Measurements from ENCODE around the gene NDUFA9.

NDUFA9 gene

DNA sequence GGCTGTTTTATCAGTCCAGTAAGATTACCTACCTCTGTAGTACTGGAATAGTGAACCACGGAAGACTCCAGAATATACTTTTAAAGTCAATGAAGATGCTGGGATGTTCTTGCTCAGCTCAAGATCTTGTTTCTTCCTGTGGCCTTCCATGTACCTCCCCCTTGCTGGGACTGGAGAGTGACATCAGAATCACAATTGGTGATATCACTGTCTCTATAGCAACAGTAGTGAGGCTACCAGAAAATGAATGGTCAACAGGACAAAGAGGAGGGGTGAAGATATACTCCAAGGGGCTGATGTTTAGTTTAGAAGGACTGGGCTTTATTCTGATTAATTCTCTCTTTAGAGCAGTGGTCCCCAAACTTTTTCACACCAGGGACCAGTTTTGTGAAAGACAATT is 3.9 kb upstream of the NDUFA9 start:
- TF ChIP-seq, protein P1, sequence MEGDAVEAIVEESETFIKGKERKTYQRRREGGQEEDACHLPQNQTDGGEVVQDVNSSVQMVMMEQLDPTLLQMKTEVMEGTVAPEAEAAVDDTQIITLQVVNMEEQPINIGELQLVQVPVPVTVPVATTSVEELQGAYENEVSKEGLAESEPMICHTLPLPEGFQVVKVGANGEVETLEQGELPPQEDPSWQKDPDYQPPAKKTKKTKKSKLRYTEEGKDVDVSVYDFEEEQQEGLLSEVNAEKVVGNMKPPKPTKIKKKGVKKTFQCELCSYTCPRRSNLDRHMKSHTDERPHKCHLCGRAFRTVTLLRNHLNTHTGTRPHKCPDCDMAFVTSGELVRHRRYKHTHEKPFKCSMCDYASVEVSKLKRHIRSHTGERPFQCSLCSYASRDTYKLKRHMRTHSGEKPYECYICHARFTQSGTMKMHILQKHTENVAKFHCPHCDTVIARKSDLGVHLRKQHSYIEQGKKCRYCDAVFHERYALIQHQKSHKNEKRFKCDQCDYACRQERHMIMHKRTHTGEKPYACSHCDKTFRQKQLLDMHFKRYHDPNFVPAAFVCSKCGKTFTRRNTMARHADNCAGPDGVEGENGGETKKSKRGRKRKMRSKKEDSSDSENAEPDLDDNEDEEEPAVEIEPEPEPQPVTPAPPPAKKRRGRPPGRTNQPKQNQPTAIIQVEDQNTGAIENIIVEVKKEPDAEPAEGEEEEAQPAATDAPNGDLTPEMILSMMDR (conservative IDR thresholded peaks at IDR 0.05; ENCODE audit: low read depth) = no peak
- CTCF ChIA-PET = interaction anchor here (0.7 kb wide), 1 partner anchor 486 kb away, joined by 5 read pairs; no protein-coding TSS in a partner anchor
- POLR2A ChIA-PET (ENCODE audit: low non-redundant PET) = no interaction called here
- no peak for DNase-seq (ENCODE audit: low spot score)
- H3K27ac ChIP-seq = no peak overlapping the region

DNA sequence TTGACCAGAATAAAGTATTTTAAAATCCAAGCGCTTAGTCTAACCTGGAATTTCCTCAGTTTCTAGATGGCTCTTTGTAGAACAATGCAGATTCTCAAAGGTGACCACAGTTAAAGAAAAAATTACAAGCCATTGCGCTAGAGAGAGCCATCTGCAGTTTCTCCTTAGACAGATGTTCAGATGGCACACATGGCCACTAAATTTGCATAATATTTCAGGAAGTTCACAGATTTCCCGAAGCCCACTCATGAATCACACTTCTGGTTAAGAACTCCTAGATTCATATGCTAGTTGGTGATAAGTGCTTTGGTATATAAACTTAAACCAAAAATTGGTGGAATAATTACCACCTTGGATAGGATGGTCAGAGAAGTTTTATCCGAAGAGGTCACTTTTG is 812 bp upstream of the NDUFA9 start:
- ChIA-PET CTCF (no interaction called here), POLR2A (ENCODE audit: low non-redundant PET) (no interaction called here)
- TF ChIP-seq, protein P1 (conservative IDR thresholded peaks at IDR 0.05; ENCODE audit: low read depth) = no peak
- no peak for DNase-seq (ENCODE audit: low spot score)
- H3K27ac ChIP-seq = peak overlapping the region; percentile 75

DNA sequence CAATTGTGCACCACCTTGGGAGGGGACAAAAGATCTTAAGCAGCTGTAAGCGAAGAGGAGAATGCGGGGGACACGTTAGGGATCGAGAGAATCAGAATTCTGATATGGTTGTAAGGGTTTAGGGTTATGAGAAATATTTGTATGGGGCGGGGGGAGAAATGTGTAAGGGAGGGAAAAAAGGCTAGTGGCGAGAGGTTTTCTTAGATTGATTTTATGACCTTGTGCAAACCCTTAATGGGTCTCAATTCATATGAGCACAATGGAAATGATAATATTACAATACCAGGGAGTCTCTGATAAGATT is 396 bp downstream of the NDUFA9 start:
- no peak for DNase-seq (ENCODE audit: low spot score)
- ChIA-PET CTCF (interaction anchor here (0.5 to 2.6 kb wide), 3 partner anchors 44 to 739 kb away, joined by 3 to 11 read pairs (median 3); no protein-coding TSS in a partner anchor), POLR2A (ENCODE audit: low non-redundant PET) (no interaction called here)
- peak overlapping the region; percentile 75 for H3K27ac ChIP-seq
- TF ChIP-seq, protein P1 (conservative IDR thresholded peaks at IDR 0.05; ENCODE audit: low read depth) = no peak

DNA sequence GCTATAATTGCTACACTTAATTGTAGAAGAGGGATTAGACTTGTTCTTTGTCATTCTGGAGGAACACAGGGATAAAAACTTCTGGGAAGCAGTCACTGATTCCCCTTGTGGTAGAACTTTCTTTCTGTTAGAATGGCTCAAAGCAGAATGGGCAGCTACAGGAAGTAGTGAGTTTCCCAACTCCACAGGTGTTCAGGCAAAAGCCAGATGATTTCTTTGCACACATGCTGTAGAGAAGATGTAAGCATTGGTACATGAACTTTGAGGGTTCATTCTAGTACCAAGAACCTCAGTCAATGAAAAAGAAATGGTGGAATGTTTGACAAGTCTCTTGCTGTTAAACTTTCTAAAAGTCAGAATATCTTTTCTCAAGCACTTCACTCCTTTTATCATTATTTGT is 4.3 kb downstream of the NDUFA9 start:
- TF ChIP-seq, protein P1 (conservative IDR thresholded peaks at IDR 0.05; ENCODE audit: low read depth) = no peak
- ChIA-PET POLR2A (ENCODE audit: low non-redundant PET) (no interaction called here), CTCF (no interaction called here)
- no peak overlapping the region for H3K27ac ChIP-seq
- no peak for DNase-seq (ENCODE audit: low spot score)

DNA sequence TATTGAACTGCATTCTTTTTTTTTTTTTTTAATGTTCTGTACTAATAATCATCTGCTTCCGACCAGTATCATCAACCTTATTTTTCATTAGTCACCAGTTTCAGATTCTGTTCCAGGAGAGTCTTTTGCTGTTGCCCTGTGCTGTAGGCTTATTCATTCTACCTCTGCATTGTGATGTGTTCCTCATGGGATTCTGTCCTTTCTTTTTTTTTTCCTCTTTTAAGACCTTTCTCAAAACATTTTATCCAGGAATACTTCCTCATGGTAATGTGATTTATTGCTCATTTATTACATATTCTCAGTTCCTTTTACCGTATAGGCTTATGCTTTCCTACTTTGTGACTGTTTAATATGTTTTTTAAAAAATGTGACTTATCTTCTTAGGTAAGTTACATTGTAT is 4.8 kb downstream of the NDUFA9 start:
- DNase-seq (ENCODE audit: low spot score) = no peak
- CTCF ChIA-PET = no interaction called here
- TF ChIP-seq, protein P1 (conservative IDR thresholded peaks at IDR 0.05; ENCODE audit: low read depth) = no peak
- H3K27ac ChIP-seq = no peak overlapping the region
- POLR2A ChIA-PET (ENCODE audit: low non-redundant PET) = no interaction called here

DNA sequence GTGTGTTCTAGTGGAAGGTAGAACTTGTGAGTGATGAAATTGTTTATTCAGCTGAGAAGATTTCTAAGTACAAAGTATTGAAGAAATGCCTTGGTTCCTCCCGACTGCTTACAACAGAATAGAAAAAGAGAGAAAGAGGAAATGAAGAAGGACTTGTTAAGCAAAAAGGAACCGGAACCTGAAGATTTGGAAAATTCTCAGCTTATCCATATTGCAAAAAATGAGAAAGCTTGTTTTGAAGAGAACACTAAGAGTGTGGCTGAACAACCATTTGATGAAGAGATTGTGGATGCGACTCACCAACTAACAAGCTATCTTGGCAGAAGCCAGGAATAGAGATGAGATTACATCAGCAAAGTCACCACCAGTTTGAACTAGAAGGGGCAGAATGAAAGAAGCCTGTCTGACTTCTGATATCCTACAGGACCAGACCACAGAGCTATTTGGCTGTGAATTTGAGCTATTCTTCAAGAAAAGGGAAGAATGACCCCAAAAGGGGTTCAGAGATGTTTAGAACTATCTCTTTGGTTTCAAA is 15.1 kb downstream of the NDUFA9 start:
- TF ChIP-seq, protein P1 (conservative IDR thresholded peaks at IDR 0.05; ENCODE audit: low read depth) = no peak
- CTCF ChIA-PET = no interaction called here
- POLR2A ChIA-PET (ENCODE audit: low non-redundant PET) = no interaction called here
- no peak overlapping the region for H3K27ac ChIP-seq
- DNase-seq (ENCODE audit: low spot score) = no peak

DNA sequence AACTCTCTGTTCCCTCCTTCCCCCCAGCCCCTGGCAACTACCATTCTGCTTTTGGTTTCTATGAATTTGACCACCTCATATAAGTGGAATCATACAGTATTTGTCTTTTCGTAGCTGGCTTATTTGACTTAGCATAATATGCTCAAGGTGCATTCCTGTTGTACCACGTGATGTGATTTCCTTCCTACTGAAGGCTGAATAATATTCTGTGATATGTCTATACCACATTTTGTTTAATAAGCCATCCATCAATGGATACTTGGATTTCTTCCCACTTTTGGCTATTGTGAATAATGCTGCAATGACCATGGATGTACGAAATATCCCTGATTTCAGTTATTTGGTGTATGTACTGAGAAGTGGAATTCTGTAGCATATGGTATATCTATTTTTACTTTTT is 16.3 kb downstream of the NDUFA9 start:
- POLR2A ChIA-PET (ENCODE audit: low non-redundant PET) = no interaction called here
- CTCF ChIA-PET = no interaction called here
- no peak overlapping the region for H3K27ac ChIP-seq
- DNase-seq (ENCODE audit: low spot score) = no peak
- TF ChIP-seq, protein P1 (conservative IDR thresholded peaks at IDR 0.05; ENCODE audit: low read depth) = no peak

Data from RWPE1 (cell line).